HepG2 (cell line): ENCODE measurements around the gene BATF2. TPM values are rescaled to one million over a fixed set of nuclear protein-coding genes. Genes with fewer than 3 reads are reported as not detected.
A peak's percentile ranks its signal among the peaks of the same experiment; 100 is the strongest.

Source experiments
- ADNP ChIP-seq: sonication (generic); formaldehyde crosslinking; IDR thresholded peaks from 2 replicates; pipeline ENCODE4 v1.4.0; 2020; ENCODE audit warnings: missing genetic modification reagents
- AGO1 ChIP-seq: fragments of 200-400 bp; formaldehyde crosslinking; IDR thresholded peaks from 2 replicates; pipeline ENCODE4 v1.6.1; 2017; ENCODE audit warnings: mild to moderate bottlenecking, low read depth, low read length, moderate library complexity; ENCODE audit not compliant: poor library complexity, severe bottlenecking
- AKAP8 ChIP-seq: sonication (generic); formaldehyde crosslinking; IDR thresholded peaks from 2 replicates; pipeline ENCODE4 v1.5.1; 2020; ENCODE audit warnings: mild to moderate bottlenecking, missing genetic modification reagents
- CCAR2 ChIP-seq: fragments of 200-400 bp; formaldehyde crosslinking; optimal IDR thresholded peaks from 2 replicates; pipeline ENCODE3; 2018; ENCODE audit warnings: low read depth, mild to moderate bottlenecking, low read length, moderate library complexity
- FOXP4 ChIP-seq: sonication (generic); formaldehyde crosslinking; IDR thresholded peaks from 2 replicates; pipeline ENCODE4 v1.4.0; 2020; ENCODE audit warnings: missing genetic modification reagents
- HDAC1 ChIP-seq: sonication (generic); formaldehyde crosslinking; IDR thresholded peaks from 2 replicates; pipeline ENCODE4 v1.5.1; 2020; ENCODE audit warnings: mild to moderate bottlenecking, missing genetic modification reagents
- JUN ChIP-seq: sonication (generic); formaldehyde crosslinking; IDR thresholded peaks from 2 replicates; pipeline ENCODE4 v1.4.0; 2020; ENCODE audit warnings: mild to moderate bottlenecking, missing genetic modification reagents
- NFYC ChIP-seq: IDR thresholded peaks from 2 replicates; pipeline ENCODE4 v1.6.1; 2016; ENCODE audit warnings: missing genetic modification reagents, missing compliant biosample characterization
- NR3C1 ChIP-seq: sonication (generic); formaldehyde crosslinking; IDR thresholded peaks from 2 replicates; pipeline ENCODE4 v1.4.0; 2020; ENCODE audit warnings: missing genetic modification reagents
- PHB2 ChIP-seq: fragments of 450-650 bp; IDR thresholded peaks from 2 replicates; pipeline ENCODE4 v1.6.1; 2018; ENCODE audit not compliant: partially characterized antibody
- SAP130 ChIP-seq: IDR thresholded peaks from 2 replicates; pipeline ENCODE4 v1.6.1; 2016; ENCODE audit warnings: low read depth
- ZMYM3 ChIP-seq: sonication (generic); formaldehyde crosslinking; IDR thresholded peaks from 2 replicates; pipeline ENCODE4 v1.5.1; 2020; ENCODE audit warnings: mild to moderate bottlenecking, missing genetic modification reagents
- ZNF20 ChIP-seq: sonication (generic); formaldehyde crosslinking; IDR thresholded peaks from 2 replicates; pipeline ENCODE4 v1.4.0; 2020; ENCODE audit warnings: mild to moderate bottlenecking, moderate library complexity, missing genetic modification reagents
- ZNF432 ChIP-seq: sonication (generic); formaldehyde crosslinking; IDR thresholded peaks from 2 replicates; pipeline ENCODE4 v1.5.0; 2020; ENCODE audit warnings: missing genetic modification reagents, mild to moderate bottlenecking, borderline replicate concordance
- ZNF605 ChIP-seq: sonication (generic); formaldehyde crosslinking; IDR thresholded peaks from 2 replicates; pipeline ENCODE4 v1.8.0; 2022; ENCODE audit warnings: mild to moderate bottlenecking, missing genetic modification reagents
- ZNF691 ChIP-seq: sonication (generic); formaldehyde crosslinking; IDR thresholded peaks from 2 replicates; pipeline ENCODE4 v1.4.0; 2020; ENCODE audit warnings: missing genetic modification reagents, low read depth, mild to moderate bottlenecking, borderline replicate concordance
- ZNF879 ChIP-seq: sonication (generic); formaldehyde crosslinking; IDR thresholded peaks from 2 replicates; pipeline ENCODE4 v1.8.1; 2023; ENCODE audit warnings: missing genetic modification reagents
- polyA plus RNA-seq, 8 experiments: library from polyadenylated mRNA; depleted of rRNA in 3 of 8; stranded (reverse) in 7 of 8; unstranded in 1 of 8; fragments of >200 nt; fragmentation: Illumina TruSeq in 4 of 8; extraction: Trizol in 4 of 8; gene quantifications; 2 replicates each; pipeline versions ENCODE4 v1.2.1 to v1.2.3, GENCODE V29; 2011 to 2016; ENCODE audit warnings: low read depth in 4 of 8, missing spikeins in 1 of 8, mixed read lengths in 1 of 8; ENCODE audit not compliant: insufficient read depth in 1 of 8
- total RNA-seq, 5 experiments: library from RNA; depleted of rRNA; stranded (reverse); fragments of >200 nt; fragmentation: Illumina TruSeq; extraction: Trizol; gene quantifications; 2 replicates each; pipeline ENCODE4 v1.2.3, GENCODE V29; 2016; ENCODE audit warnings: low read depth in 1 of 5

The BATF2 gene
- total and polyA plus RNA-seq, 2 of the 13 experiments (the other 11 are each of a cell fraction or from before 2014, with no cell fraction given): 2.8 to 3.9 TPM

- TF ChIP-seq NFYC (CRISPR knock-in tag) (no peak), AKAP8 (CRISPR knock-in tag) (0 out of 2 replicates have a peak, but pooled peaks have one; percentile 14), NR3C1 (CRISPR knock-in tag) (no peak), SAP130 (CRISPR knock-in tag) (no peak), PHB2 (no peak), ZNF691 (0 out of 2 replicates have a peak, but pooled peaks have one; percentile 8), HDAC1 (CRISPR knock-in tag) (peak; percentile 7; the same call in 1 of the 2 replicates), ZNF879 (CRISPR knock-in tag) (no peak), ZNF432 (CRISPR knock-in tag) (no peak), ZNF20 (CRISPR knock-in tag) (no peak), AGO1 (no peak), CCAR2 (no peak), ZNF605 (CRISPR knock-in tag) (no peak), ADNP (CRISPR knock-in tag) (0 out of 2 replicates have a peak, but pooled peaks have one; percentile 59), ZMYM3 (CRISPR knock-in tag) (peak; percentile 90), JUN (CRISPR knock-in tag) (no peak), FOXP4 (CRISPR knock-in tag) (0 out of 2 replicates have a peak, but pooled peaks have one; percentile 4)
Observed at GRCh38 chr11:65014726-65015227, 18.0 kb upstream of the BATF2 start (continued).
